Tibial artery (tissue), 4 donors: ENCODE data around the gene CTXND1.

Source experiments
- DNase-seq, 2 donors: peaks; one replicate each; pipeline ENCODE4 v3.0.0-alpha.2; 2019
- H3K27ac ChIP-seq, 2 donors: fragments of 200-600 bp; sonication (generic) in 1 of 2; 1 replicate in 1 of 2; 2 replicates in 1 of 2; pipeline ENCODE4 v1.5.1; 2018 to 2019; ENCODE audit warnings: mild to moderate bottlenecking in 1 of 2
- H3K27me3 ChIP-seq, 2 donors: fragments of 200-600 bp; sonication (generic) in 1 of 2; one replicate each; pipeline versions ENCODE4 v1.5.1 to v1.6.0; 2016 to 2019
- H3K36me3 ChIP-seq, 3 donors: fragments of 200-600 bp; sonication (generic) in 2 of 3; one replicate each; pipeline ENCODE4 v1.5.1; 2016 to 2019; ENCODE audit warnings: mild to moderate bottlenecking in 2 of 3
- H3K4me1 ChIP-seq, 4 donors: fragments of 200-600 bp; sonication (generic) in 2 of 4; 1 replicate in 3 of 4; 2 replicates in 1 of 4; pipeline ENCODE4 v1.5.1; 2016 to 2019
- H3K4me3 ChIP-seq, 2 donors: fragments of 200-600 bp; sonication (generic) in 1 of 2; 1 replicate in 1 of 2; 2 replicates in 1 of 2; pipeline ENCODE4 v1.5.1; 2018 to 2019; ENCODE audit warnings: mild to moderate bottlenecking in 2 of 2
- H3K9me3 ChIP-seq, 3 donors: fragments of 200-600 bp; sonication (generic) in 1 of 3; one replicate each; pipeline ENCODE4 v1.5.1; 2016 to 2019
- CTCF ChIP-seq, 2 experiments: fragments of 200-600 bp in 1 of 2; fragments of 450-650 bp in 1 of 2; IDR thresholded peaks; one replicate each; pipeline ENCODE4 v1.5.1; 2017 to 2019; ENCODE audit warnings: antibody characterized with exemption in 2 of 2, mild to moderate bottlenecking in 1 of 2, moderate library complexity in 1 of 2
- intact Hi-C: fragments of 100-400 bp; cut with DNase I; formaldehyde crosslinking; loops from one replicate; pipeline ENCODE4 v1.15.0; 2023; ENCODE audit warnings: low total_unique reads

The CTXND1 gene

GRCh38 chr15:80180986-80181385 lies 71.0 kb downstream of the CTXND1 start:
- H3K4me3 ChIP-seq = no peak overlapping the region
- peaks cover 0 to 40% (median 4%) of the 10 kb centered on the region in 4 donors for H3K4me1 ChIP-seq
- no peaks in the 10 kb centered on the region for H3K27me3 ChIP-seq
- peak overlapping the region in 1 of 2 donors; percentile 75 for H3K27ac ChIP-seq
- intact Hi-C loops = no loop called here
- TF ChIP-seq CTCF (IDR thresholded peaks at IDR 0.05) = no peak
- H3K36me3 ChIP-seq = peaks cover 11 to 78% (median 33%) of the 10 kb centered on the region in 3 donors
- no peak for DNase-seq
- no peaks in the 10 kb centered on the region for H3K9me3 ChIP-seq

GRCh38 chr15:80180468-80180867 lies 71.5 kb downstream of the CTXND1 start:
- H3K4me1 ChIP-seq = peaks cover 0 to 41% (median 6%) of the 10 kb centered on the region in 4 donors
- H3K9me3 ChIP-seq = no peaks in the 10 kb centered on the region
- intact Hi-C loops = no loop called here
- no peak for DNase-seq
- H3K4me3 ChIP-seq = no peak overlapping the region
- peaks cover 7 to 77% (median 28%) of the 10 kb centered on the region in 3 donors for H3K36me3 ChIP-seq
- H3K27ac ChIP-seq = peak overlapping the region; percentile 75 to 78
- H3K27me3 ChIP-seq = no peaks in the 10 kb centered on the region
- no peak for TF ChIP-seq CTCF (IDR thresholded peaks at IDR 0.05)

- peaks cover 7 to 77% (median 23%) of the 10 kb centered on the region in 3 donors for H3K36me3 ChIP-seq
- H3K4me1 ChIP-seq = peaks cover 0 to 47% (median 11%) of the 10 kb centered on the region in 4 donors
- H3K9me3 ChIP-seq = no peaks in the 10 kb centered on the region
- peak overlapping the region; percentile 75 to 78 for H3K27ac ChIP-seq
- DNase-seq = no peak
- TF ChIP-seq CTCF (IDR thresholded peaks at IDR 0.05) = no peak
- H3K27me3 ChIP-seq = no peaks in the 10 kb centered on the region
- H3K4me3 ChIP-seq = no peak overlapping the region
- intact Hi-C loops = loop anchor here (10.0 kb wide), 1 partner anchor 255 kb away; no protein-coding TSS in a partner anchor
Observed at GRCh38 chr15:80179935-80180334, 72.1 kb downstream of the CTXND1 start.

GRCh38 chr15:80179025-80179759 lies 72.8 kb downstream of the CTXND1 start:
- H3K27ac ChIP-seq = peak overlapping the region; percentile 75 to 78
- H3K27me3 ChIP-seq = no peaks in the 10 kb centered on the region
- intact Hi-C loops = loop anchor here (10.0 kb wide), 1 partner anchor 254 kb away; no protein-coding TSS in a partner anchor
- DNase-seq = no peak
- H3K4me1 ChIP-seq = peaks cover 0 to 54% (median 18%) of the 10 kb centered on the region in 4 donors
- peaks cover 7 to 71% (median 16%) of the 10 kb centered on the region in 3 donors for H3K36me3 ChIP-seq
- no peak for TF ChIP-seq CTCF (IDR thresholded peaks at IDR 0.05)
- no peaks in the 10 kb centered on the region for H3K9me3 ChIP-seq
- no peak overlapping the region for H3K4me3 ChIP-seq

- peak overlapping the region in 1 of 2 donors; percentile 92 for H3K27ac ChIP-seq
- no peak for DNase-seq
- intact Hi-C loops = loop anchor here (10.0 kb wide), 1 partner anchor 252 kb away; no protein-coding TSS in a partner anchor
Observed at GRCh38 chr15:80177156-80177555, 74.9 kb downstream of the CTXND1 start.

More at GRCh38 chr15:80177156-80177555, 74.9 kb downstream of the CTXND1 start:
- Histone ChIP-seq H3K9me3 (no peaks in the 10 kb centered on the region), H3K4me3 (no peak overlapping the region), H3K4me1 (peaks cover 0 to 61% (median 36%) of the 10 kb centered on the region in 4 donors), H3K27me3 (no peaks in the 10 kb centered on the region), H3K36me3 (peaks cover 7 to 53% (median 12%) of the 10 kb centered on the region in 3 donors)
- TF ChIP-seq CTCF (IDR thresholded peaks at IDR 0.05) = no peak
